IPS-18a (cell line): ENCODE data around the gene RAN.
"Not testable (repeated sequence)": the region's sequence is repeated elsewhere in the genome, so short reads cannot be mapped to it uniquely, and the experiment has no call there.

Experiments used
- H3K27ac ChIP-seq: one replicate; pipeline ENCODE4 v1.5.1; 2013; ENCODE audit warnings: low read length
- H3K27me3 ChIP-seq: one replicate; pipeline ENCODE4 v1.6.1; 2013; ENCODE audit warnings: mild to moderate bottlenecking, low read length; ENCODE audit not compliant: control insufficient read depth, insufficient read depth
- H3K36me3 ChIP-seq: one replicate; pipeline ENCODE4 v1.6.1; 2013; ENCODE audit warnings: low read depth, low read length; ENCODE audit not compliant: control insufficient read depth
- H3K4me1 ChIP-seq: one replicate; pipeline ENCODE4 v1.6.1; 2013; ENCODE audit warnings: low read depth, low read length; ENCODE audit not compliant: control insufficient read depth
- H3K4me3 ChIP-seq: one replicate; pipeline ENCODE4 v1.5.1; 2013; ENCODE audit warnings: low read length
- H3K9ac ChIP-seq: one replicate; pipeline ENCODE4 v1.6.1; 2013; ENCODE audit warnings: mild to moderate bottlenecking, low read length, moderate library complexity
- H3K9me3 ChIP-seq: one replicate; pipeline ENCODE4 v1.6.1; 2013; ENCODE audit warnings: low read depth, low read length; ENCODE audit not compliant: control insufficient read depth

Gene RAN

DNA sequence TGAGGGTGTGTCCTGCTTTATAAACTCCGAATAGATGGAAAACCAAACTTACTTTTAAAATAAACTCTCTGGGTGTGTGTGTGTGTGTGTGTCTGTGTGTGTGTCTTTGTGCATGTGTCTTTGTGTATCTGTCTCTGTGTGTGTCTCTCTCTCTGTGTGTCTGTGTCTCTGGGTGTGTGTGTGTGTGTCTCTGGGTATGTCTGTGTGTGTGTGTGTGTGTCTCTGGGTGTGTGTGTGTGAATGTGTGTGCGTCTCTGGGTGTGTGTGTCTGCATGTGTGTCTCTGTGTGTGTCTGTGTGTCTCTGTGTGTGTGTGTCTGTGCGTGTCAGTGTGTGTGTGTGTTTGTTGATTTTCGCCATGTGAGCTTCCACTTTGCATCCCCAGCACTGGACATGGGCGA is 9.2 kb downstream of the RAN start:
- H3K27ac ChIP-seq = no peak overlapping the region
- no peaks in the 10 kb centered on the region for H3K27me3 ChIP-seq
- peaks cover 22% of the 10 kb centered on the region for H3K36me3 ChIP-seq
- H3K4me3 ChIP-seq = no peak overlapping the region
- H3K9me3 ChIP-seq = no peaks in the 10 kb centered on the region
- H3K4me1 ChIP-seq = peaks cover 13% of the 10 kb centered on the region
- H3K9ac ChIP-seq = no peak overlapping the region

GRCh38 chr12:130881548-130881947 is 9.7 kb downstream of the RAN start:
- H3K9ac ChIP-seq = no peak overlapping the region

GRCh38 chr12:130887190-130887589 is 15.3 kb downstream of the RAN start:
- not testable (repeated sequence) for H3K9me3 ChIP-seq, H3K36me3 ChIP-seq, H3K9ac ChIP-seq, H3K27ac ChIP-seq, H3K4me1 ChIP-seq, H3K4me3 ChIP-seq, H3K27me3 ChIP-seq

More at GRCh38 chr12:130881548-130881947, 9.7 kb downstream of the RAN start:
- no peaks in the 10 kb centered on the region for H3K9me3 ChIP-seq
- H3K4me3 ChIP-seq = no peak overlapping the region
- H3K27ac ChIP-seq = no peak overlapping the region
- H3K27me3 ChIP-seq = no peaks in the 10 kb centered on the region
- peaks cover 17% of the 10 kb centered on the region for H3K36me3 ChIP-seq
- peaks cover 13% of the 10 kb centered on the region for H3K4me1 ChIP-seq

GRCh38 chr12:130904064-130904463 is 32.2 kb downstream of the RAN start:
- Histone ChIP-seq H3K27me3 (no peaks in the 10 kb centered on the region), H3K9ac (no peak overlapping the region), H3K4me1 (no peaks in the 10 kb centered on the region), H3K27ac (no peak overlapping the region), H3K4me3 (no peak overlapping the region), H3K9me3 (no peaks in the 10 kb centered on the region), H3K36me3 (no peaks in the 10 kb centered on the region)

DNA sequence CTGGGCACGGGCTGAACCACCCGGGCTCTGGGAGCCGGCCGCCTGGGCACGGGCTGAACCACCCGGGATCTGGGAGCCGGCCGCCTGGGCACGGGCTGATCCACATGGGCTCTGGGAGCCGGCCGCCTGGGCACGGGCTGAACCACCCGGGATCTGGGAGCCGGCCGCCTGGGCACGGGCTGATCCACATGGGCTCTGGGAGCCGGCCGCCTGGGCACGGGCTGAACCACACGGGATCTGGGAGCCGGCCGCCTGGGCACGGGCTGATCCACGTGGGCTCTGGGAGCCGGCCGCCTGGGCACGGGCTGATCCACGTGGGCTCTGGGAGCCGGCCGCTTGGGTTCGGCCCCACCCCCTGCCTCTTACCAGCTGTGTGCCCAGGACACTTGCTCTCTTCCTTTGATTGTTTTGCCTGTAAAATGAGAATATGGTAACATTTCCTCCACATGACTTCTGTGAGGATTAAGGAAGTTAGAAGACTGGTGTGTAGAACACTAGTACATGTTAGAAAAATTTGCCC is 33.1 kb downstream of the RAN start:
- H3K27ac ChIP-seq, H3K36me3 ChIP-seq, H3K9me3 ChIP-seq, H3K9ac ChIP-seq, H3K4me3 ChIP-seq, H3K4me1 ChIP-seq, H3K27me3 ChIP-seq: not testable (repeated sequence)

- Histone ChIP-seq H3K4me1 (no peaks in the 10 kb centered on the region), H3K27me3 (no peaks in the 10 kb centered on the region), H3K4me3 (no peak overlapping the region), H3K9ac (no peak overlapping the region), H3K9me3 (no peaks in the 10 kb centered on the region), H3K27ac (no peak overlapping the region), H3K36me3 (no peaks in the 10 kb centered on the region)
Measured at GRCh38 chr12:130909111-130909510, 37.2 kb downstream of the RAN start.

GRCh38 chr12:130911193-130911592 is 39.3 kb downstream of the RAN start:
- no peaks in the 10 kb centered on the region for H3K9me3 ChIP-seq
- H3K27ac ChIP-seq = no peak overlapping the region
- H3K4me1 ChIP-seq = no peaks in the 10 kb centered on the region
- H3K4me3 ChIP-seq = no peak overlapping the region
- H3K36me3 ChIP-seq = no peaks in the 10 kb centered on the region
- no peak overlapping the region for H3K9ac ChIP-seq
- H3K27me3 ChIP-seq = no peaks in the 10 kb centered on the region

DNA sequence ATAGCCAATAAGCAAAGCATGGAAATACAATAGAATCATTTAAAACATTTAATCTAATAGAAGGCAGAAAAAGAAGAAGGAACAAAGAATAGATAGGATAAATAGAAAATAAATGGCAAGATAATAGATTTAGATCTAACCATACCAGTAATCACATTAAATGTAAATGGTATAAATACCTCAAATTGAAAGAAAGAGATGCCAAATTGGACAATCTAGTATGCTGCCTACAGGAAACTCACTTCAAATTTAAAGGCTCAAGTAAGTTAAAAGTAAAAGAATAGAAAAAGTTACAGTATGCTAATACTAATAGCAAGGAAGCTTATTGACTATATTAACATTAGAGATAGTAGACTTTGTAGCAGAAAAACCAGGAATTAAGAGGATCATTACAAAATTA is 40.1 kb downstream of the RAN start:
- H3K27me3 ChIP-seq = peaks cover 6% of the 10 kb centered on the region
- H3K27ac ChIP-seq = no peak overlapping the region
- H3K4me3 ChIP-seq = no peak overlapping the region
- no peaks in the 10 kb centered on the region for H3K9me3 ChIP-seq
- H3K9ac ChIP-seq = no peak overlapping the region
- H3K36me3 ChIP-seq = no peaks in the 10 kb centered on the region
- peaks cover 5% of the 10 kb centered on the region for H3K4me1 ChIP-seq

DNA sequence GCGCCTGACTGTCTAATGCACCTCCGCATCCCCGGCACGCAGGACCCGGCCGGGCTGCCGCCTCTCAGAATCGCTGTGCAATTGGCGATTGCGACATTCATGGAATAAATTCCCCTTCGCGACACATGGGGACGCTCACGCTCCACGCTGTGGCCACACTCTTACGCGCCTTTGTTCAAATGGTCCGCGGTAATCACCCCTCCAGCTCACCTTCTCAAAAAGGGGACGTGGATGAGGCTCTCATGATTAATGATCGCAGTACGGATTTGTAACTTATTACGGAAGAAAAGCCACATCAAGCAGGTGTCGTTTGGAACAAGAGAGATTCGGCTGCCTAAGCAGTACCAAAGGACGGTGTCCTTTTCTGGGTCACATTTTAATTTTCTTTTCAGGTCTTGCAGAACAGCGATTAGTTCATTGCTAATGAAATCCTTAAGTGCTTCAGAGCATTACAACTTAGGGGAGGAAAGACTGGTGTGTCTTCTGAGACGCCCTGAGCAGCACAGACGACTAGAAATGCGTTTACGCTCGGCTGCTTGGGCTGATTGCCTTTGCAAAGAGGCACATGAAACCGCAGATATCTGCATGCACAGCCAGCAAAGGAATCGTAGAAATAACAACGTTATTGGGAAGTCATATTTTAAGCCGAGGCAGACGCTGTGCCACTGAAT is 44.5 kb downstream of the RAN start:
- Histone ChIP-seq H3K27me3 (peaks cover 7% of the 10 kb centered on the region), H3K9me3 (no peaks in the 10 kb centered on the region), H3K9ac (no peak overlapping the region), H3K4me3 (peak overlapping the region; percentile 11), H3K4me1 (peaks cover 5% of the 10 kb centered on the region), H3K36me3 (no peaks in the 10 kb centered on the region), H3K27ac (no peak overlapping the region)

DNA sequence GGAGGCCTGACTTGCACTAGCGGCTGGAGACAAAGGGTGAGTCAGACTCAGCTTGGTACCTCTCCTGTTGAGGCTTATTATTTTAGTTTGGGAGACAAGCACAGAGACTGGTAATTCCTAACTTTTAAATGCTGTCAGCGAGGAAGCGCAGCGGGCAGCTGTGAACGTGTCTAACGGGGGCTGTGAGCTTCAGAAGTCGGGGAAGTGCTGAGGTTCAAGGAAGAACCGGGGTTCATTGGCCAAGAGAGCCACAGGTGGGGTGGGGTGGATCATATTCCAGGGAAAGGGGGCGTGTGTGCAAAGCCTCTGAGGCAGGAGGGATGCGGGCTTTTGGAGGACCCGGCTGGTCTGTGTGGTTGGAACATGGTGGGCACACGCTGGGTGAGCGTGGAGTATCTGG is 45.7 kb downstream of the RAN start:
- no peak overlapping the region for H3K27ac ChIP-seq
- H3K4me3 ChIP-seq = no peak overlapping the region
- no peaks in the 10 kb centered on the region for H3K9me3 ChIP-seq
- H3K4me1 ChIP-seq = peaks cover 5% of the 10 kb centered on the region
- H3K9ac ChIP-seq = no peak overlapping the region
- peaks cover 7% of the 10 kb centered on the region for H3K27me3 ChIP-seq
- no peaks in the 10 kb centered on the region for H3K36me3 ChIP-seq

DNA sequence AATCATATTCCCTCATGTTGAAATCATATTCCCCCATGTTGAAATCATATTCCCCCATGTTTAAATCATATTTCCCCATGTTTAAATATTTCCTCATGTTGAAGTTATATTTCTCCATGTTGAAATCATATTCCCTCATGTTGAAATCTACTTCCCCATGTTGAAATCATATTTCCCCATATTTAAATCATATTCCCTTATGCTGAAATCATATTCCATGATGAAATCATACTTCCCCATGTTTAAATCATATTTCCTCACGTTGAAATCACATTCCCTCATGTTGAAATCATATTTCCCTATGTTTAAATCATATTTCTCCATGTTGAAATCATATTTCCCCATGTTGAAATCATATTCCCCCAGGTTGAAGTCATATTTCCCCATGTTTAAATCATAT is 47.2 kb downstream of the RAN start:
- Histone ChIP-seq H3K27ac (no peak overlapping the region), H3K9ac (no peak overlapping the region), H3K36me3 (no peaks in the 10 kb centered on the region), H3K4me1 (peaks cover 5% of the 10 kb centered on the region), H3K27me3 (peaks cover 7% of the 10 kb centered on the region), H3K9me3 (no peaks in the 10 kb centered on the region), H3K4me3 (no peak overlapping the region)

DNA sequence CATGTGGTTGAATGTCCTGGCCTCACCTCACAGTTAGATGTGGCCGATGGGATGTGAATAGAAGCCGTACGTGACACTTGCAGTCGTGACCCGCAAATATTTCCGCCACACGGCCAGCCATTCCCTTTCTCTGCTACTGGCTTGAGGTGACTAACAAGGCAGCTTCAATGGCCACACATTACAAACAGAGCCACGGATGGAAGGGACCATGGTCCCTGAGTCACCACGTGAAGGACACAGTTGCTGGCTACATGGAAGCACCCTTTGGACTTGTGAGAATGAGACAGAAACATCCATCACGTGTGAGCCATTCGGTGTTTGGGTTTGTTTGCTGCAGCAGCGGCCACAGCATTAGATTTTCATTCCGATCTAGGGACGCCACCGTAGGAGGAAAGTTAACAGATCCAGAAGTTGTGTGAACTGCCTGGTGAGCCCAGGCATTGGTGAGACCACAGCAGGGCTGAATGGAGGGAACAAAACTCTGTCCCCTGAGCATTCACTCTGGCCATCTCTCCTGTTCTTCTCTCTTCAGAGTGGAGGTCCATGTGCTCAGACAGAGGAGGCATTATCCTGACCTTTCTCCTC is 48.3 kb downstream of the RAN start:
- Histone ChIP-seq H3K27me3 (peaks cover 7% of the 10 kb centered on the region), H3K9me3 (no peaks in the 10 kb centered on the region), H3K4me1 (peaks cover 5% of the 10 kb centered on the region), H3K4me3 (no peak overlapping the region), H3K27ac (no peak overlapping the region), H3K9ac (no peak overlapping the region), H3K36me3 (no peaks in the 10 kb centered on the region)
